ENCODE data around the gene XPC. TPM values are rescaled to one million over a fixed set of nuclear protein-coding genes. Genes with fewer than 3 reads are reported as not detected.
A peak's percentile ranks its signal among the peaks of the same experiment; 100 is the strongest.

The XPC gene
- total RNA-seq, 2 donors from 2014 or later: 48.4 to 61.0 TPM

GRCh38 chr3:14214764-14215163 is 36.4 kb upstream of the XPC start:
- no peaks in the 10 kb centered on the region for H3K4me1 Mint-ChIP-seq (ENCODE audit: low read depth)
- H3K9me3 Mint-ChIP-seq: no peaks in the 10 kb centered on the region
- ATAC-seq (replicated peaks in 1 of 2): no peak

GRCh38 chr3:14213066-14213774 is 34.8 kb upstream of the XPC start:
- H3K4me3 Mint-ChIP-seq: no peak overlapping the region
- no peaks in the 10 kb centered on the region for H3K9me3 Mint-ChIP-seq
- no peaks in the 10 kb centered on the region for H3K27me3 Mint-ChIP-seq (ENCODE audit: low read depth)
- H3K36me3 Mint-ChIP-seq (ENCODE audit: insufficient read depth in 2 of 2): no peaks in the 10 kb centered on the region
- no peaks in the 10 kb centered on the region for H3K4me1 Mint-ChIP-seq (ENCODE audit: low read depth)
- H3K27ac Mint-ChIP-seq: no peak overlapping the region
- DNase-seq: no peak
- ATAC-seq (replicated peaks in 1 of 2): no peak

More at GRCh38 chr3:14214764-14215163, 36.4 kb upstream of the XPC start:
- H3K36me3 Mint-ChIP-seq (ENCODE audit: insufficient read depth in 2 of 2): no peaks in the 10 kb centered on the region
- no peaks in the 10 kb centered on the region for H3K27me3 Mint-ChIP-seq (ENCODE audit: low read depth)
- no peak overlapping the region for H3K27ac Mint-ChIP-seq
- DNase-seq: no peak
- no peak overlapping the region for H3K4me3 Mint-ChIP-seq

DNA sequence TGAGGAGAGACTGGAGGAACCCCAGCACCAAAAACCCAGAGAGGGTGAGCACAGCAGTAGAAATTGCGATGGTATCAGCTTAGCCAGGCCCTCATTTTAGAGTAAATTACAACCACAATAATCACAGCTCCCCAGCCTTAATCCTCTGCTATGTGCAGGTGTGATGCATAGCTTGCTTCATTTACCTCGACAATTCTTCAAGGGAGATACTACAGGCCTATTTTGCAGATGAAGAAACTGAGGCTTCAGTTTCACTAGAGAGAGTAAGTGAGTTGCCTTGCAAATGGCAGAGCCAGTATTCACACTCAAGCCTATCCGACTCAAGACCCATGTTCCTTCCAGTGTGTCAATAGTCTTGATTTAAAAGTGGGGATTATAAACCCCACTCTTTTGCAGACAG is 33.6 kb upstream of the XPC start:
- no peak overlapping the region for H3K27ac Mint-ChIP-seq
- no peaks in the 10 kb centered on the region for H3K36me3 Mint-ChIP-seq (ENCODE audit: insufficient read depth in 2 of 2)
- H3K4me1 Mint-ChIP-seq (ENCODE audit: low read depth): no peaks in the 10 kb centered on the region
- DNase-seq: no peak
- no peaks in the 10 kb centered on the region for H3K27me3 Mint-ChIP-seq (ENCODE audit: low read depth)
- no peaks in the 10 kb centered on the region for H3K9me3 Mint-ChIP-seq
- no peak for ATAC-seq (replicated peaks in 1 of 2)
- no peak overlapping the region for H3K4me3 Mint-ChIP-seq

DNA sequence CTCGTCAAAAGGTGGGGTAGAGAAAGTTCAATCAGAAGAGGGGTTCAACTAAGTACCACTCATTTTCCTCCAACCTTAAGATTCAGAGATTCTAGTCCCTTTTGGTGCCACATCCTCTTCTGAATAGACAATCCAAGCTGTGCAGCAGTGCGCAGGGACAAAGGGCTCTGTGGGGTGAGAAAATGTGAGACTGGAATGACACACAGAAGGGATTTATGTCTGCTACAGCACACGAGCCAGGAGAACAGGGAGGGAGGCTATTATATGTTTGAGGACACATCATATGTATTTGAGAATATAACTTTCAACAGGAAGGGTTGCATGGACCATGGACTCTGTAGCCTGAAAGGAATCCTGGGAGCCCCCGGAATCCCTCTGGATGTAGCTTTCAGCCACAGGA is 33.2 kb upstream of the XPC start:
- Mint-ChIP-seq H3K4me1 (ENCODE audit: low read depth) (no peaks in the 10 kb centered on the region), H3K4me3 (no peak overlapping the region)

DNA sequence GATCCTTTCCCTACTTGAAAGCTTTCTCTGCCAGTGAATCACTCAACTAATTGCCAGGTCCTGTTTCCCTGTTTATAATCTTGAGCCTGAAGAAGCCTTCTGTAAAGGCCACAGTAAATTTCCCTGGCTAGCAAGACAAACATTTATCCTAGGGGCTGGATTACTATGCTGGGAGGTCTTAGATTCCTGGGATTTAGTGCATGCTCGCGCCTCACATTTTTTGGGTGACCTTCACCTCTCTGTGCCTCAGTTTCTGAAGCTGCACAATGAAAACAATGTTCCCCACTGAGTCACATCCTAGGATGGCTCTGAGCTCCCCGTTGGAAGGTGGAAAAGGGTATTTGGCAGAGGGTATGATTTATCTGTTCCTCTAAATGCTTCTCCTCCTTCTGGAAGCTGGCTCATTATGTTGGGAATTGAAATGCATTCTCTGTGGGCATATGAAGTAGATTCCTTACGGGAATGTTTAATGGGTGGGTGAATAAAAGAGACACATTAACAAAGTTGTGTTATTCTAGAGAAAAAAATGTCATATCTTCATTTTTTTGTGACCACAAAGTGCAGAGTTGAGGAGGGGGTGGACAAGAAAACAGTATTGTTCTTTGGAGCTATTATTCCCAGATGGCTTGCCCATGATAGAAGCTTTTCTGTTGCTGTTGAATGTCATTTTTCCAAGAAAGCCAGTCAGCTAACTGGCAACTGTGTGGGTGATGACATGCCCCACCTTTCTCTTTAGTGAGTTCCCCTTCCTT is 32.6 kb upstream of the XPC start:
- H3K36me3 Mint-ChIP-seq (ENCODE audit: insufficient read depth in 2 of 2): no peaks in the 10 kb centered on the region

More for the DNA sequence above, 33.2 kb upstream of the XPC start:
- no peak for ATAC-seq (replicated peaks in 1 of 2)
- H3K27ac Mint-ChIP-seq: no peak overlapping the region
- no peaks in the 10 kb centered on the region for H3K9me3 Mint-ChIP-seq
- no peaks in the 10 kb centered on the region for H3K36me3 Mint-ChIP-seq (ENCODE audit: insufficient read depth in 2 of 2)
- no peaks in the 10 kb centered on the region for H3K27me3 Mint-ChIP-seq (ENCODE audit: low read depth)
- no peak for DNase-seq

GRCh38 chr3:14210290-14210688 is 31.9 kb upstream of the XPC start:
- no peak for ATAC-seq (replicated peaks in 1 of 2)
- DNase-seq: no peak
- H3K27ac Mint-ChIP-seq: no peak overlapping the region
- H3K9me3 Mint-ChIP-seq: no peaks in the 10 kb centered on the region
- H3K4me1 Mint-ChIP-seq (ENCODE audit: low read depth): no peaks in the 10 kb centered on the region
- no peak overlapping the region for H3K4me3 Mint-ChIP-seq
- no peaks in the 10 kb centered on the region for H3K27me3 Mint-ChIP-seq (ENCODE audit: low read depth)
- H3K36me3 Mint-ChIP-seq (ENCODE audit: insufficient read depth in 2 of 2): no peaks in the 10 kb centered on the region

More for the DNA sequence above, 32.6 kb upstream of the XPC start:
- Mint-ChIP-seq H3K27ac (no peak overlapping the region), H3K9me3 (no peaks in the 10 kb centered on the region), H3K27me3 (ENCODE audit: low read depth) (no peaks in the 10 kb centered on the region), H3K4me3 (no peak overlapping the region), H3K4me1 (ENCODE audit: low read depth) (no peaks in the 10 kb centered on the region)
- no peak for DNase-seq
- no peak for ATAC-seq (replicated peaks in 1 of 2)

GRCh38 chr3:14209581-14210289 is 31.3 kb upstream of the XPC start:
- Mint-ChIP-seq H3K27me3 (ENCODE audit: low read depth) (no peaks in the 10 kb centered on the region), H3K27ac (no peak overlapping the region), H3K4me1 (ENCODE audit: low read depth) (no peaks in the 10 kb centered on the region), H3K36me3 (ENCODE audit: insufficient read depth in 2 of 2) (no peaks in the 10 kb centered on the region), H3K9me3 (no peaks in the 10 kb centered on the region), H3K4me3 (no peak overlapping the region)
- no peak for DNase-seq
- ATAC-seq (replicated peaks in 1 of 2): no peak

- H3K9me3 Mint-ChIP-seq: no peaks in the 10 kb centered on the region
- DNase-seq: no peak
These were observed 30.6 kb upstream of the XPC start for GRCh38 chr3:14208977-14209394.

DNA sequence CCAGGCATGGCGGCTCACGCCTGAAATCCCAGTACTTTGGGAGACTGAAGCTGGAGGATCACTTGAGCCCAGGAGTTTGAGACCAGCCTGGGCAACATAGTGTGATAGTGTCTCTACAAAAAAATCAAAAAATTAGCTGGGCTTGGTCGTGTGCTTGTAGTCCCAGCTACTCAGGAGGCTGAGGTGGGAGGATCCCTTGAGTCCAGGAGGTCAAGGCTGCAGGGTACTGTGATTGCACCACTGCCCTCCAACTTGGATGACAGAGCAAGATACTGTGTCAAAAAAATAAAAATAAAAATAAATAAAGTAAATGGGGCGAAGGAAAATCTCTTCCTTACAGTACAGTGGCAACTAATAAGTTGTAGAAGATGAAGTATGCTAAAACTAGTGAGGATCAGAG is 29.8 kb upstream of the XPC start:
- Mint-ChIP-seq H3K27me3 (ENCODE audit: low read depth) (no peaks in the 10 kb centered on the region), H3K4me3 (no peak overlapping the region), H3K27ac (no peak overlapping the region), H3K4me1 (ENCODE audit: low read depth) (no peaks in the 10 kb centered on the region), H3K9me3 (no peaks in the 10 kb centered on the region), H3K36me3 (ENCODE audit: insufficient read depth in 2 of 2) (no peaks in the 10 kb centered on the region)
- ATAC-seq (replicated peaks in 1 of 2): no peak
- DNase-seq: no peak

More at GRCh38 chr3:14208977-14209394, 30.6 kb upstream of the XPC start:
- ATAC-seq (replicated peaks in 1 of 2): no peak
- Mint-ChIP-seq H3K4me1 (ENCODE audit: low read depth) (no peaks in the 10 kb centered on the region), H3K27ac (no peak overlapping the region), H3K4me3 (no peak overlapping the region), H3K36me3 (ENCODE audit: insufficient read depth in 2 of 2) (no peaks in the 10 kb centered on the region), H3K27me3 (ENCODE audit: low read depth) (no peaks in the 10 kb centered on the region)

GRCh38 chr3:14206548-14207177 is 28.3 kb upstream of the XPC start:
- DNase-seq: no peak
- Mint-ChIP-seq H3K4me1 (ENCODE audit: low read depth) (no peaks in the 10 kb centered on the region), H3K36me3 (ENCODE audit: insufficient read depth in 2 of 2) (no peaks in the 10 kb centered on the region), H3K4me3 (no peak overlapping the region), H3K9me3 (no peaks in the 10 kb centered on the region), H3K27me3 (ENCODE audit: low read depth) (no peaks in the 10 kb centered on the region), H3K27ac (no peak overlapping the region)
- no peak for ATAC-seq (replicated peaks in 1 of 2)

DNA sequence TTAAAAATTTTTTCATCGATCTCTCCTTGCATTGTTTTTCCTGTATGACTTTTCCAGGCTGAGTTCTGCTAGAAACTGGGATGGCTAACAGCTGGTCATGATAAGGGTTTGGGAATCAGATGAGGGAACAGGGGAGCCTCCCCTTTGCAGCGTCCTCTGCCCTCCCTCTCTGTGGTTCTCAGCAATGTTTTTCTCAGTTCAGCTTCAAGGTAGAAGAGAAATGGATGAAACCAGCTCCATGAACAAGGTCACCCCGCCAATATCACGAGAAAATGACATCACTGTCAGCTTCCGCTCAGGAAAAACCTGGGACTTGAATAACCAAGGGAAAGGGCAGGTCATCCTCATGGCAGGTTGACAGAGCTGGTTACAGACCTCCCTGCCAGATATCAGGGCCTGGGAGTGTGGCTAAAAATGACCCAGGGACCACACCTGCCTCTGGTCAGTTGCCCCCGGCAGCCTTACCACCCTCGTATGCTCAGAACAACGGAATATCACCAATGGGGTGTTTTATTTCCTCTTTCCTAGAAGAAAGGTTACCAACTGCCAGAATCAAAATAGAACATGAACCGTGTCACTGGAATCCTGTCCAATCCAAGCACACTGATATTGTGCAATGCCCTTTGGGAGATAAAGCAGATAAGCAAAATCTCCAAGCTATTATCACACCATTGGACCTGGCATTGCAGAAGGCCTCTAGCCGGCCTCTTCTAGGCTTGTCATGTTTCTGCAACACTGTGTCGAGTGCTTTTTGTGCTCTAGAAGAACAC is 26.3 kb upstream of the XPC start:
- Mint-ChIP-seq H3K4me1 (ENCODE audit: low read depth) (no peaks in the 10 kb centered on the region), H3K27me3 (ENCODE audit: low read depth) (no peaks in the 10 kb centered on the region), H3K27ac (no peak overlapping the region), H3K4me3 (no peak overlapping the region), H3K36me3 (ENCODE audit: insufficient read depth in 2 of 2) (peaks cover 0 to 3% of the 10 kb centered on the region in 2 donors), H3K9me3 (no peaks in the 10 kb centered on the region)
- DNase-seq: no peak
- no peak for ATAC-seq (replicated peaks in 1 of 2)

DNA sequence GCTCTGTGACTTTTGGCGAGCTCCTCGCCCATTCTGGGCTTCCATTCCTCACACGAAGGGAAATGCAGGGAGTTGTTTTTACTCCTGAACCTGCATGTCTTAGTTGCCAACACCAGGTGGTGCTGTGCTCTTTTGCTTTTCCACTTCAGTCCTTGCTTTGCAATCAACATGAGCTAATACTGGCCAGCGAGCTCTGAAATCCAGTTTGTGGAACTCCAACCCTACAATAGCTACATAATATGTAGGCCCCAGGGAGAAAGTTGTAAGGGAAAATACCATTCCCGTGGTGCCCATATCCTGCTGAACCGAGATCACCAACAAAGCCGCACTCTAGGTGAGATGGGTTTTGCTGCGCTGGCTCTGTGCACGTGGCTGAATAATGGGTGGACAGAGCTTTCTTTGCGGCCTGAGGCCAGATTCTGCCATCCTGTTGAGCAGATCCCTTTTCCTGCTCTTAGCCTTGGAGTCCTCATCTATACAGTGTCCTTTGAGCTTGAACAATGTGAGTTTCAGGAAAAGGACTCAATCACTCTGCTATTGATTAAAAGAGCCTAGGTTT is 25.2 kb upstream of the XPC start:
- peaks cover 0 to 4% of the 10 kb centered on the region in 2 donors for H3K36me3 Mint-ChIP-seq (ENCODE audit: insufficient read depth in 2 of 2)
- no peaks in the 10 kb centered on the region for H3K4me1 Mint-ChIP-seq (ENCODE audit: low read depth)
- H3K4me3 Mint-ChIP-seq: no peak overlapping the region
- ATAC-seq (replicated peaks in 1 of 2) (peak; percentile 49 to 53), DNase-seq (peak; percentile 32)
- no peaks in the 10 kb centered on the region for H3K27me3 Mint-ChIP-seq (ENCODE audit: low read depth)
- H3K9me3 Mint-ChIP-seq: no peaks in the 10 kb centered on the region
- H3K27ac Mint-ChIP-seq: no peak overlapping the region

Measured in activated T-cell treated with anti-CD3 and anti-CD28 coated beads, Interleukin-2, amount 50 U/mL, for 72 hours (primary cell).